ENCODE data around the gene LCN10.

- TF ChIP-seq EZH2 (IDR thresholded peaks at IDR 0.05; ENCODE audit: insufficient read depth, poor library complexity, severe bottlenecking): no peak
- no peak for TF ChIP-seq EZH2phosphoT487 (IDR thresholded peaks at IDR 0.05; ENCODE audit: insufficient read depth, low read depth)
These were observed 37.2 kb downstream of the LCN10 start for GRCh38 chr9:136705564-136705963.
